WTC11 (cell line): ENCODE data around the gene KBTBD3. TPM values are rescaled to one million over a fixed set of nuclear protein-coding genes. Genes with fewer than 3 reads are reported as not detected.

Experiments
- ATAC-seq: fragments of 200-7000 bp; cut with Tn5 transposase; 2 replicates; pipeline ENCODE4 v1.10.0; 2021; ENCODE audit warnings: mild to moderate bottlenecking, moderate library complexity
- CTCF ChIA-PET: fragments of 300-600 bp; sonication (Branson Sonifier 250); formaldehyde crosslinking; loops from one replicate; lab custom pipeline; 2021; ENCODE audit warnings: antibody characterized with exemption; lab: Charles Lee
- POLR2A ChIA-PET: fragments of 350-600 bp; sonication (Branson Sonifier 250); formaldehyde crosslinking; loops from one replicate; lab custom pipeline; 2021; ENCODE audit warnings: antibody characterized with exemption; lab: Charles Lee
- DNase-seq: peaks from one replicate; pipeline ENCODE4 v3.0.0; 2021; ENCODE audit warnings: low spot score
- H3K27ac Mint-ChIP-seq: 2 replicates; pipeline ENCODE4 v1.8.0; 2021; ENCODE audit warnings: mixed read lengths
- H3K27me3 Mint-ChIP-seq: 2 replicates; pipeline ENCODE4 v1.8.0; 2021; ENCODE audit warnings: low read depth, mild to moderate bottlenecking, moderate library complexity, mixed read lengths
- H3K36me3 Mint-ChIP-seq: 2 replicates; pipeline ENCODE4 v1.8.0; 2021; ENCODE audit warnings: mixed read lengths
- H3K4me1 Mint-ChIP-seq: 2 replicates; pipeline ENCODE4 v1.8.0; 2022; ENCODE audit warnings: mixed read lengths
- H3K4me3 Mint-ChIP-seq: 2 replicates; pipeline ENCODE4 v1.8.0; 2021; ENCODE audit warnings: mild to moderate bottlenecking, moderate library complexity, mixed read lengths
- H3K9me3 Mint-ChIP-seq: 2 replicates; pipeline ENCODE4 v1.8.0; 2021; ENCODE audit warnings: mixed read lengths
- AR ChIP-seq: fragments of 250-450 bp; sonication (Bioruptor Pico); IDR thresholded peaks from 2 replicates; pipeline ENCODE4 v1.9.0; 2021; ENCODE audit warnings: mild to moderate bottlenecking
- ATF1 ChIP-seq: sonication (generic); formaldehyde crosslinking; IDR thresholded peaks from 2 replicates; pipeline ENCODE4 v1.8.1; 2023; ENCODE audit warnings: mild to moderate bottlenecking, moderate library complexity, missing genetic modification reagents
- ATF6 ChIP-seq: sonication (generic); formaldehyde crosslinking; IDR thresholded peaks from 2 replicates; pipeline ENCODE4 v1.8.1; 2023; ENCODE audit warnings: mild to moderate bottlenecking, missing genetic modification reagents
- CREB1 ChIP-seq: sonication (generic); formaldehyde crosslinking; IDR thresholded peaks from 2 replicates; pipeline ENCODE4 v1.8.0; 2023; ENCODE audit warnings: mild to moderate bottlenecking, missing genetic modification reagents
- E2F4 ChIP-seq: sonication (generic); formaldehyde crosslinking; IDR thresholded peaks from 2 replicates; pipeline ENCODE4 v1.8.1; 2022; ENCODE audit warnings: low read depth, mild to moderate bottlenecking, moderate library complexity, missing genetic modification reagents, borderline replicate concordance
- EMX1 ChIP-seq: fragments of 250-450 bp; sonication (Bioruptor Pico); IDR thresholded peaks from 2 replicates; pipeline ENCODE4 v1.8.0; 2021; ENCODE audit warnings: mild to moderate bottlenecking
- FOXK1 ChIP-seq: sonication (generic); formaldehyde crosslinking; IDR thresholded peaks from 2 replicates; pipeline ENCODE4 v1.8.0; 2022; ENCODE audit warnings: mild to moderate bottlenecking, moderate library complexity, missing genetic modification reagents
- IRF2 ChIP-seq: sonication (generic); formaldehyde crosslinking; IDR thresholded peaks from 2 replicates; pipeline ENCODE4 v1.8.0; 2022; ENCODE audit warnings: low read depth, missing genetic modification reagents, borderline replicate concordance
- JUN ChIP-seq: sonication (generic); formaldehyde crosslinking; IDR thresholded peaks from 2 replicates; pipeline ENCODE4 v1.8.0; 2023; ENCODE audit warnings: mild to moderate bottlenecking, missing genetic modification reagents
- KAT7 ChIP-seq: sonication (generic); formaldehyde crosslinking; IDR thresholded peaks from 2 replicates; pipeline ENCODE4 v1.8.1; 2023; ENCODE audit warnings: missing genetic modification reagents, mild to moderate bottlenecking, borderline replicate concordance
- NFATC4 ChIP-seq: fragments of 250-450 bp; sonication (Bioruptor Pico); IDR thresholded peaks from 2 replicates; pipeline ENCODE4 v1.9.0; 2021; ENCODE audit warnings: mild to moderate bottlenecking
- OVOL2 ChIP-seq: fragments of 250-450 bp; sonication (Bioruptor Pico); IDR thresholded peaks from 2 replicates; pipeline ENCODE4 v1.9.0; 2021; ENCODE audit warnings: mild to moderate bottlenecking, borderline replicate concordance
- SOX15 ChIP-seq: fragments of 250-450 bp; sonication (Bioruptor Pico); IDR thresholded peaks from 2 replicates; pipeline ENCODE4 v1.9.0; 2021; ENCODE audit warnings: mild to moderate bottlenecking
- TEAD1 ChIP-seq: sonication (generic); formaldehyde crosslinking; IDR thresholded peaks from 2 replicates; pipeline ENCODE4 v1.8.0; 2022; ENCODE audit warnings: mild to moderate bottlenecking, missing genetic modification reagents
- ZNF138 ChIP-seq: sonication (generic); formaldehyde crosslinking; conservative IDR thresholded peaks from 2 replicates; pipeline ENCODE4 v1.8.1; 2022; ENCODE audit warnings: mild to moderate bottlenecking, moderate library complexity, missing genetic modification reagents
- ZNF263 ChIP-seq: sonication (generic); formaldehyde crosslinking; IDR thresholded peaks from 2 replicates; pipeline ENCODE4 v1.8.1; 2022; ENCODE audit warnings: low read depth, mild to moderate bottlenecking, moderate library complexity, missing genetic modification reagents
- ZNF396 ChIP-seq: fragments of 250-450 bp; sonication (Bioruptor Pico); IDR thresholded peaks from 2 replicates; pipeline ENCODE4 v1.8.0; 2021; ENCODE audit warnings: mild to moderate bottlenecking, moderate library complexity, borderline replicate concordance
- ZNF671 ChIP-seq: fragments of 250-450 bp; sonication (Bioruptor Pico); IDR thresholded peaks from 2 replicates; pipeline ENCODE4 v1.8.0; 2021; ENCODE audit warnings: mild to moderate bottlenecking
- total RNA-seq: library from RNA; stranded (reverse); gene quantifications from 3 replicates; pipeline ENCODE4 v1.2.3, GENCODE V29; 2021
- TF ChIP-seq, protein P1 (sequence below): fragments of 200-600 bp; IDR thresholded peaks from 2 replicates; pipeline ENCODE4 v1.8.0; 2022; ENCODE audit warnings: antibody characterized with exemption
- TF ChIP-seq, protein P2 (sequence below): sonication (generic); formaldehyde crosslinking; IDR thresholded peaks from 2 replicates; pipeline ENCODE4 v1.8.0; 2023; ENCODE audit warnings: missing genetic modification reagents, mild to moderate bottlenecking, borderline replicate concordance

KBTBD3 gene
- total RNA-seq, 1 experiment from 2014 or later, result 4.1 TPM

DNA sequence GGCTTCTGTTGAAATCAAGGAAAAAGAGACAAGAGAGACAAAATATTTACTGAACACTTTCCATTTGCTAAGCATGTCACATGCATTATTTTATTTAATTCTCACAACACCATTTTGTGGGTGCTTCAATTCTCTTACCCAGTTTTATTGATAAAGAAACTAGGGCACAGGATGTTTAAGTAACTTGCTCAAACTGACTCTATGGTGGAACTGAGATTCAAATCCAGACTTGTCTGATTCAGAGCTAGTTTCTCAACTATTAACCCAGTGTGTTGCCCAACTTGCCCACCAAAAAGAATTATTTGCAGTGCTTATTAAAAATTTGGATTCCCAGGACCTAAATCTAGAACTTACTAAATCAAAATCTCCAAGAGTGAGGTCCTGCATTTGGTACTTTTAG is 33.6 kb downstream of the KBTBD3 start:
- Mint-ChIP-seq H3K9me3 (no peaks in the 10 kb centered on the region), H3K4me3 (no peak overlapping the region), H3K27me3 (no peaks in the 10 kb centered on the region), H3K36me3 (no peaks in the 10 kb centered on the region), H3K27ac (no peak overlapping the region)
- POLR2A ChIA-PET, result no interaction called here
- ATAC-seq, result no peak
- TF ChIP-seq SOX15 (CRISPR knock-in tag) (no peak), KAT7 (CRISPR knock-in tag) (no peak), E2F4 (CRISPR knock-in tag) (no peak), ATF1 (no peak), JUN (CRISPR knock-in tag) (no peak), ATF6 (CRISPR knock-in tag) (no peak), EMX1 (CRISPR knock-in tag) (no peak), FOXK1 (no peak), AR (no peak), NFATC4 (CRISPR knock-in tag) (no peak), ZNF671 (CRISPR knock-in tag) (no peak), CREB1 (CRISPR knock-in tag) (no peak), TEAD1 (no peak), ZNF138 (no peak), IRF2 (no peak), ZNF396 (CRISPR knock-in tag) (no peak), ZNF263 (CRISPR knock-in tag) (no peak), OVOL2 (CRISPR knock-in tag) (no peak)
- TF ChIP-seq, protein P1, sequence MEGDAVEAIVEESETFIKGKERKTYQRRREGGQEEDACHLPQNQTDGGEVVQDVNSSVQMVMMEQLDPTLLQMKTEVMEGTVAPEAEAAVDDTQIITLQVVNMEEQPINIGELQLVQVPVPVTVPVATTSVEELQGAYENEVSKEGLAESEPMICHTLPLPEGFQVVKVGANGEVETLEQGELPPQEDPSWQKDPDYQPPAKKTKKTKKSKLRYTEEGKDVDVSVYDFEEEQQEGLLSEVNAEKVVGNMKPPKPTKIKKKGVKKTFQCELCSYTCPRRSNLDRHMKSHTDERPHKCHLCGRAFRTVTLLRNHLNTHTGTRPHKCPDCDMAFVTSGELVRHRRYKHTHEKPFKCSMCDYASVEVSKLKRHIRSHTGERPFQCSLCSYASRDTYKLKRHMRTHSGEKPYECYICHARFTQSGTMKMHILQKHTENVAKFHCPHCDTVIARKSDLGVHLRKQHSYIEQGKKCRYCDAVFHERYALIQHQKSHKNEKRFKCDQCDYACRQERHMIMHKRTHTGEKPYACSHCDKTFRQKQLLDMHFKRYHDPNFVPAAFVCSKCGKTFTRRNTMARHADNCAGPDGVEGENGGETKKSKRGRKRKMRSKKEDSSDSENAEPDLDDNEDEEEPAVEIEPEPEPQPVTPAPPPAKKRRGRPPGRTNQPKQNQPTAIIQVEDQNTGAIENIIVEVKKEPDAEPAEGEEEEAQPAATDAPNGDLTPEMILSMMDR, result no peak
- TF ChIP-seq, protein P2, sequence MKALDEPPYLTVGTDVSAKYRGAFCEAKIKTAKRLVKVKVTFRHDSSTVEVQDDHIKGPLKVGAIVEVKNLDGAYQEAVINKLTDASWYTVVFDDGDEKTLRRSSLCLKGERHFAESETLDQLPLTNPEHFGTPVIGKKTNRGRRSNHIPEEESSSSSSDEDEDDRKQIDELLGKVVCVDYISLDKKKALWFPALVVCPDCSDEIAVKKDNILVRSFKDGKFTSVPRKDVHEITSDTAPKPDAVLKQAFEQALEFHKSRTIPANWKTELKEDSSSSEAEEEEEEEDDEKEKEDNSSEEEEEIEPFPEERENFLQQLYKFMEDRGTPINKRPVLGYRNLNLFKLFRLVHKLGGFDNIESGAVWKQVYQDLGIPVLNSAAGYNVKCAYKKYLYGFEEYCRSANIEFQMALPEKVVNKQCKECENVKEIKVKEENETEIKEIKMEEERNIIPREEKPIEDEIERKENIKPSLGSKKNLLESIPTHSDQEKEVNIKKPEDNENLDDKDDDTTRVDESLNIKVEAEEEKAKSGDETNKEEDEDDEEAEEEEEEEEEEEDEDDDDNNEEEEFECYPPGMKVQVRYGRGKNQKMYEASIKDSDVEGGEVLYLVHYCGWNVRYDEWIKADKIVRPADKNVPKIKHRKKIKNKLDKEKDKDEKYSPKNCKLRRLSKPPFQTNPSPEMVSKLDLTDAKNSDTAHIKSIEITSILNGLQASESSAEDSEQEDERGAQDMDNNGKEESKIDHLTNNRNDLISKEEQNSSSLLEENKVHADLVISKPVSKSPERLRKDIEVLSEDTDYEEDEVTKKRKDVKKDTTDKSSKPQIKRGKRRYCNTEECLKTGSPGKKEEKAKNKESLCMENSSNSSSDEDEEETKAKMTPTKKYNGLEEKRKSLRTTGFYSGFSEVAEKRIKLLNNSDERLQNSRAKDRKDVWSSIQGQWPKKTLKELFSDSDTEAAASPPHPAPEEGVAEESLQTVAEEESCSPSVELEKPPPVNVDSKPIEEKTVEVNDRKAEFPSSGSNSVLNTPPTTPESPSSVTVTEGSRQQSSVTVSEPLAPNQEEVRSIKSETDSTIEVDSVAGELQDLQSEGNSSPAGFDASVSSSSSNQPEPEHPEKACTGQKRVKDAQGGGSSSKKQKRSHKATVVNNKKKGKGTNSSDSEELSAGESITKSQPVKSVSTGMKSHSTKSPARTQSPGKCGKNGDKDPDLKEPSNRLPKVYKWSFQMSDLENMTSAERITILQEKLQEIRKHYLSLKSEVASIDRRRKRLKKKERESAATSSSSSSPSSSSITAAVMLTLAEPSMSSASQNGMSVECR (CRISPR knock-in tag), result no peak
- TF ChIP-seq, all 79 proteins: peak for 0
- CTCF ChIA-PET, result no interaction called here
- no peaks in the 10 kb centered on the region for H3K4me1 Mint-ChIP-seq
- DNase-seq, result no peak
